SK-N-DZ (cell line): Measurements from ENCODE around the gene SPR.
"Not testable (repeated sequence)": the region's sequence is repeated elsewhere in the genome, so short reads cannot be mapped to it uniquely, and the experiment has no call there.

Experiments used
- DNase-seq: peaks from one replicate; pipeline ENCODE4 v3.0.0-alpha.2; 2015; ENCODE audit warnings: low spot score

The SPR gene

GRCh38 chr2:72888438-72889202, 1.4 kb downstream of the SPR start:
- DNase-seq = no peak

DNA sequence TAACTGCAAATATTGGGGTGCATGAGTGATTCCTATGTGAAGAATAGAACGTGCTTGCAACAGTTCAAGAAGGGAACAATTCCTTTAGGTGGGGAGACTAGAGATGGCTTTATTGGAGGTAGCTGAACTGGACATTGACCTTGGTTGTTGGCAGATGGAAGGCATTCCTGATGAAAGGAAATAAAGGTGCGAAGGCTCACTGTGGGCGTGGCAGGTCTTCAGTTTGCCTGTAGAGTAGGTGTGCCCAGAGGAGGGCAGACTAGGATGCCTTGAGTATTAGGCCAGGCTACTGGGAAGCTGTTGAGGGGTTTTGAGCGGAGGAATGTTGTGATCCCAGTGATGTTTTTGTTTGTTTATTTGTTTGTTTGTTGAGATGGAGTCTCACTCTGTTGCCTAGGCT, 2.8 kb downstream of the SPR start:
- DNase-seq = no peak

- DNase-seq = no peak
Observed at GRCh38 chr2:72891091-72891818, 4.0 kb downstream of the SPR start.

DNA sequence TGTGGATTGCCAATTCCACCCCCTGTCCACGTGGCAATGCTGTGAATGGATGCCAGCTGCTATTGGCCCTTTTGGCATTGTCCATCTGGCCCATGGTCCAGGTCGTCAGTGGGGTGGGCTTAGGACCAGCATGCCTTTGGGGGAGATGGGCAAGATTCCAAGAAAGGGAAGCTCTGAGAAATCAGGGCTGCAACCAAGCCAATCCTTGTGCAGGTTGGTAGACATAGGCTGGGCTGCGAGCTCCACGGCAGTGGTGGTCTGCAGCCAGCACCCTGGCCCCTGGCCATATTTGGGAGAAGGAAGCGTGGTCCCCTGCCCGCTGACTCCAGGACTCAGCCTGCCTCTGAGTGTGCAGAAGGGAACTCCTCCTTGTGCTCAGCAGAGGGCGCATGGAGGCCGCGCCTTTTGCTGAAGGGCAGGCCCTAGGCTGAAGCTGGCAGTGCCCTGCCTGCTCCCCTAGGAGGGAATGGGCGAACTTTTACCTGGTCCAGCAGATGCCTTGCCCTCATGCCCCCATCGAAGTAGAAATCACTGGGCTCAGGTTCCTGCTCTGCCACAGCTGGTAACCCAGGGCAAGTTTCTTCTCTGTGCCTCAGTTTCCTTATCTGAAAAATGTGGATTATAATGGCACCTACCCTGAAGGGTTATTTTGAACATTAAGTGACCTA, 5.4 kb downstream of the SPR start:
- peak; percentile 65 for DNase-seq

DNA sequence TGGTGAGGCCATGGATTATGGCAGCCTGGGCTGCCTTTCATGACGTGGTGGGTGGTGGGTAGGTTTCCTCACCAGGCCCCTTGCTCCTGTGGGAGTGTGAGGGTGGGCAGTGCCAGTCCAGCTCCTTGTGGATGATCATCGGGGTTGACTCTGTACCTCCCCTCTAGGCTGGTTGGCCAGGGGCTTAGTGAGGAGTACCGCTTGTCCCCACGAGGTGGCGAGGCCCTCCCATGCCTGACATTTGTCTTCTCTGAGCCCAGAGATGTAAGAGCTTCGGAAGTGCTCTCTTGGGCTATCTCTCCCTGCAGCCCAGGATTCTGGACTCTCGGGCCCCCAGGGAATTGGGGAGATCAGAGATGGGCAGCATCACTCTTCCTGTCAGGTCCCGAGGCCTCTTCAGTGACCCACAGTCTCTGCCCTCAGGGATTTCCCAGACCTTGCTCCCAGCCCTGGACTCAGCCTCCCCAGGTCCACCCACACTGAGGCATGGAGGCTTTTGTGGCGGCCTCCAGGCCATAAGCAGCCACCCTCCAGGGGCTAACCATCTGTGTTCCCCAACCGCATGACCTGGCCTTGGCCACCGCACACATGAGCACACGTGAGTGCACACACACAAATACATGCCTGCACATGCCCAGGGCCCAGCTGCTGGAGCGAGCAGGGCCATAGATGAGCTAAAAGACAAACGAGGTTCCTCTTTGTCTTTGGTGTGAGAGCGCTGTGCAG, 6.5 kb downstream of the SPR start:
- peak; percentile 70 for DNase-seq

- no peak for DNase-seq
Observed at GRCh38 chr2:72894514-72894913, 7.3 kb downstream of the SPR start.

- no peak for DNase-seq
Observed at GRCh38 chr2:72895154-72895553, 7.9 kb downstream of the SPR start.

DNA sequence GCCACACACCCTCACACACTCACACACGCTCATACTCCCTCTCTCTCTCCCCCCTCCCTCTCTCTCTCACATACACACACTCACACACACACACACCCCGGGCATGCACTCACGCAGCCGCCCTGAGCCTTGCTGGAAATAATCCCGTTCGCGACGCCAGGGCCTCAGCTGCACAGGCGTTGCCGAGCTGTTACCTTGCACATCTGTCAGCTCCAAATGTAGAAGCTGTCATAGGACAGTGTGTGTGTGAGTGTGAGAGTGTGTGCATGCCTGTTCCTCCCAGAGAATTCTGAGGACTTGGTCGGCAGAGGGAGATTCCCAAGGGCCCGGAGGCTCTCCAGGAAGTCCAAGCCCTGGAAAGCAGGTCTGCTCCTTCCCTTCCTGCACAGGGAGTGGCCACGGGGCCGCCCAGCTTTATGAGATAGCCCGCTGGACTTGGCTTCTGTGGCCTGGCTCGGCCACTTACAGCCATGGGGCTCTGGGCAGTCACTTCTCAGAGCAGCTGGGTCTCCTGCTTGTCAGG, 8.6 kb downstream of the SPR start:
- no peak for DNase-seq

- no peak for DNase-seq
Observed at GRCh38 chr2:72896446-72896845, 9.2 kb downstream of the SPR start.

DNA sequence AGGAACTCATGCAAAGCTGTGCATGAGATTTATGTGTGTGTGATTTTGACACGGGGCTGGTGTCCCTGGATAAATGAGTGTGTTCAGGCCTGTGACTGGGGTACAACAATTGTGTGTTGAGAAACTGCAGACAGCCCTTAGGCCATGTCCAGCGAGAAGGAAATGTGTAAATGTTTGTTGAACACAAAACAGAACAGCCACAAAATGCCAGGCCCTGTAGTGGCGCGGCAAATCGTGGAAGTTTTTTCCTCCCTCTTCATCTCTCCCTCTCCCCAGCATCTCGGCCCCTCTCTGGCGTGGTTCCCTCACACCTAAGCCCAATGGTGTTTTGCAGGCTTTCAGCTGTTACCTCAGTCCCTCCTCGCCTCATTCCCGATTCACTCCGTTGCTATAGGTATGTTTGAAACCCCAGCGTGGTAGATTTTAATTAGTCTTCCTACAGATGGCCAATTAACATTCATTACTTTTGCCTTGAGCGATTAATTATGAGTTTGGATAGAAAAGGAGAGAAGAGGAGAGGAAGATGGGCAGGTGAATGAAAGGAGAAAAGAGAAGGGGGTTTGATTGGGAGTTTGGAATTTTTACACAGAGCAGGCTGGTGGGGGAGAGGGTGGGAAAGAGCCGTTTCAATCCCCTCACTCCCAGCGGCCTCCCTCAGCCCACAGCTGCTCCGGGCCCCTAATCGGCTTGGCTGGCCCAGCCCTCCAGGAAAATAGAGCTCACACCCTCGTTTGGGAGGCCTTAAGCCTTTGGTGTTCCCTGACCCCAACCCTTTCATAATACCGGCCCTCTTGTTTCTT, 10.8 kb downstream of the SPR start:
- no peak for DNase-seq

DNA sequence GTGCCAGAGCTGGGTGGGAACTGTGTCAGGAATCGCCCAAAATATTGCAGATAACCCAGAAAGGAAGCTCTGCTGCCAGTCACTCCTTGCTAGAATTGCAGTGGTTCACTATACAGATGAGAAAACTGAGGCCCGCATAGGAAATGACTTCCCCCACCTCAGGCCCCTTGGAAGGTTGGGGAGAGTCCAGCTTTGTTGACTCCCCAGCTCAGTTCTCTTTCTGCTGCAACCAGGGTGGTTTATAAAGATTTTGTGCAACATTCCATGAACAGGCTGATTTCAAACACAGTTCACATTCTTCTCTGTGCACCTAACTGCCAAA, 11.3 kb downstream of the SPR start:
- DNase-seq = no peak

GRCh38 chr2:72900191-72900825, 13.1 kb downstream of the SPR start:
- DNase-seq = no peak

DNA sequence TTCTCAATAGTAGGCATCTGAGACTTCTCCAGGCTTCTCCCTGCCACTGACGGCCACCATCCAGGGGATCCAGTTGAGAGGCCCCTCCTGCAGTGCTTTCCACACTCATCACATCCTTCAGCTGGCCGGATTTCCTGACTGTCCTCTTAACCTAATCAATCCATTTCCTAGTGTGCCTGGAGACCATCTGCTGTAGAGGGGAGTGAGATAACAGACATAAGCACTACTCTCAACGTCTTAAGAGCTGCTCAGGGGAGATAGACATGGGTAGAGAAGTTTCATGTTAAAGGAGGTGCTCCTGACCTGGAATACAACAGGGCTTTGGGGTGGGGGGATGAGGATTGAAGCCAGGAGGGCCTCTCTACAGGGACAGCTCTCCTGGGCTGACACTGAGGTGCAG, 14.2 kb downstream of the SPR start:
- peak; percentile 81 for DNase-seq

GRCh38 chr2:72907369-72907768, 20.2 kb downstream of the SPR start:
- not testable (repeated sequence) for DNase-seq

DNA sequence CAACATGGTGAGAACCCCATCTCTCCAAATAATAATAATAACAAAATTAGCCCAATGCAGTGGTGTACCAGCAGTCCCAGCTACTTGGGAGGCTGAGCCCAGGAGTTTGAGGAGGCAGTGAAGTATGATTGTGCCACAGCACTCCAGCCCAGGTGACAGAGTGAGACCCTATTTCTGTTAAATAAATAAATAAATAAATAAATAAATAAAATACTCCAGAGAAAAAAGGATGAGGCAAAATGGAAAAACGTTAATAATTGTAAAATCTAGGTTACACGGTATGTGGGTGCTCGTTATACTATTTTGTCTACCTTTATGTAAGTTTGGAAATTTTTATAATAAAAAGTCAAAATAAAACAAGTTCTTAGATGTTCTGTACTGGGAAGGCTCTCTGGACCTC, 21.5 kb downstream of the SPR start:
- no peak for DNase-seq

- no peak for DNase-seq
Observed at GRCh38 chr2:72911256-72911655, 24.0 kb downstream of the SPR start.

- DNase-seq = no peak
Observed at GRCh38 chr2:72913486-72914205, 26.4 kb downstream of the SPR start.

DNA sequence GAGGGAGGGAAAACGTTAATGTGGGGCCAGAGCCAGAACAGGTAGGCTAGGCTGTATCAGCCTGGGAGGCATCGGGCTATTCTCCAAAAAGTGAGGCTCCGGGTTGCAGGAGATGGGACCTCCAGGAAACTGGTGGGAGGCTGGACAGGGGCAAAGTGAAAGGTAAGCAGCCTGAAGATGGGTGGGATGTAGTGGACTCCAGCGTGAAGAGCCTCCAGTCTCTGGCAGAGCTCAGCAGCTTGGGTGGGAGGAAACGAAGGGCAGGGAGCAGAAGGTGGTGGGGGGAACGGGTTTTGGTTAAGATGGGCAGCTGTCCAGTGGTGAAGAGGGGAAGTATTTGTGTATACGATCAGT, 27.0 kb downstream of the SPR start:
- DNase-seq = no peak

DNA sequence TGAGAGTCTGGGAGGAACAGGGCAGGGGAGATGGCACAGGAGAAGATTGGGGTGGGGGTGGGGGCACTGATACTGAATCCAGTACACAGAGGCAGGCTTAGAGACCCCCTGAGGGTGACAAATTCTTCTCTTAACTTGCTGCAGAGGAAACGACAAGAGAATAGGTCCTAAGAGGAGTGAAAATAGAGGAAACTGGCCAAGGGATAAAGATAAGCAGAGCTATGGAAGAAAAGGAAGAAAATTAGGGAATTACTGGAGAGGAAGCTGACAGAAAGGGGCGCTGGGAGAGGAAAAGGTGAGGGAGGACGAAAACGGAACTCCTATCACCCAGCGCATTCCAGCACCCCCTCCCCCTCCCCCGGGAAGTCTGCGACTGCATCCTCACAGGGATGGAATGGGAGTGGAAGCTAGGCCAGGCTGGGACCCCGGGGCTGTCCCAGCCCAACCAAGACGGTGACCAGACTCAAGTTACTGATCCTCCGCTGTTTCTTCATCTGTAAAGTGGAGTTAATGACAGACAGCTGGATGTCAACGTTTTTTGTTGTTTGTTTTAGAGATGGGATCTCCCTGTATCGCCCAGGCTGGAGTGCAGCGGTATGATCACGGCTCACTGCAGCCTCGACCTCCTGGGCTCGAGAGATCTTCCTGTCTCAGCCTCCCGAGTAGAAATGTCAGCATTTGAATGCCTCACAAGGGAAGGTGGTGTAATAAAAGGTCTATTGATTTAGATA, 27.5 kb downstream of the SPR start:
- no peak for DNase-seq
